Aorta (tissue), 5 donors: ENCODE data around the gene ETV6. TPM values are rescaled to one million over a fixed set of nuclear protein-coding genes. Genes with fewer than 3 reads are reported as not detected.

Experiments
- ATAC-seq: fragments of 200-7000 bp; cut with Tn5 transposase; one replicate; pipeline ENCODE4 v1.9.1; 2022; ENCODE audit warnings: moderate library complexity; ENCODE audit not compliant: low FRiP score
- DNase-seq, 2 donors: peaks; one replicate each; pipeline ENCODE4 v3.0.0-alpha.2; 2020
- H3K27ac ChIP-seq, 2 donors: one replicate each; pipeline ENCODE4 v1.5.1; 2013; ENCODE audit warnings: low read length in 2 of 2, mild to moderate bottlenecking in 2 of 2, moderate library complexity in 2 of 2, control low read depth in 1 of 2, inconsistent platforms in 1 of 2, low read depth in 1 of 2
- H3K27me3 ChIP-seq, 2 donors: one replicate each; pipeline ENCODE4 v1.6.1; 2013; ENCODE audit warnings: control low read depth in 1 of 2, low read length in 1 of 2, mild to moderate bottlenecking in 1 of 2, moderate library complexity in 1 of 2; ENCODE audit not compliant: insufficient read depth in 2 of 2, control insufficient read depth in 1 of 2
- H3K36me3 ChIP-seq, 2 donors: one replicate each; pipeline ENCODE4 v1.6.1; 2013; ENCODE audit warnings: control low read depth in 1 of 2, low read length in 1 of 2, mild to moderate bottlenecking in 1 of 2; ENCODE audit not compliant: insufficient read depth in 2 of 2, control insufficient read depth in 1 of 2
- H3K4me1 ChIP-seq, 2 donors: one replicate each; pipeline ENCODE4 v1.6.1; 2013; ENCODE audit warnings: low read length in 2 of 2, control low read depth in 1 of 2, mild to moderate bottlenecking in 1 of 2, moderate library complexity in 1 of 2; ENCODE audit not compliant: insufficient read depth in 2 of 2, control insufficient read depth in 1 of 2
- H3K4me3 ChIP-seq, 2 donors: one replicate each; pipeline ENCODE4 v1.5.1; 2013; ENCODE audit warnings: low read length in 2 of 2, control low read depth in 1 of 2, mild to moderate bottlenecking in 1 of 2
- H3K9me3 ChIP-seq: one replicate; pipeline ENCODE4 v1.6.1; 2013; ENCODE audit warnings: mild to moderate bottlenecking, low read length; ENCODE audit not compliant: control insufficient read depth
- WGBS, 2 donors: extraction: QIAGEN DNeasy Blood & Tissue Kit; methylation state at CpG; one replicate each; pipeline ENCODE4 v1.1.7; 2013; 5-methylcytosine and 5-hydroxymethylcytosine counted together
- intact Hi-C, 2 donors: fragments of 100-400 bp; cut with DNase I; formaldehyde crosslinking; loops; one replicate each; pipeline versions ENCODE4 v1.14.2 to v1.15.0; 2022
- polyA plus RNA-seq, 2 donors: library from polyadenylated mRNA; stranded (reverse); fragments of 200-250 nt; gene quantifications; one replicate each; pipeline ENCODE4 v1.2.3, GENCODE V29; 2013
- total RNA-seq, 2 donors: library from RNA; stranded (reverse); fragmentation: NEBNext Ultra II Directional; extraction: Animal tissue kit (Norgen Biotek cat#: 25700); gene quantifications; one replicate each; pipeline ENCODE4 v1.2.1, GENCODE V29; 2021
- donor health status: healthy with polysubstance abuse.
- donor health status: Bipolar disorder and iron deficiency.
- donor health status: DM: no; HTN: no; CAD: no.
- donor health status: DM: no; HTN: no; CAD: no.
- donor health status: DM: yes; HTN: yes; CAD: no.

ETV6 gene
- total and polyA plus RNA-seq, 4 donors = 6.9 to 113 (median 46.7) TPM

GRCh38 chr12:11635341-11635740, 14.1 kb upstream of the ETV6 start:
- Histone ChIP-seq H3K36me3 (no peaks in the 10 kb centered on the region), H3K27ac (no peak overlapping the region), H3K9me3 (no peaks in the 10 kb centered on the region), H3K4me1 (no peaks in the 10 kb centered on the region), H3K4me3 (no peak overlapping the region), H3K27me3 (no peaks in the 10 kb centered on the region)
- DNase-seq = no peak
- 93 to 98% methylated on average over 2 of the region's 2 CpGs for WGBS, 2 donors
- ATAC-seq = no peak
- intact Hi-C loops = no loop called here

DNA sequence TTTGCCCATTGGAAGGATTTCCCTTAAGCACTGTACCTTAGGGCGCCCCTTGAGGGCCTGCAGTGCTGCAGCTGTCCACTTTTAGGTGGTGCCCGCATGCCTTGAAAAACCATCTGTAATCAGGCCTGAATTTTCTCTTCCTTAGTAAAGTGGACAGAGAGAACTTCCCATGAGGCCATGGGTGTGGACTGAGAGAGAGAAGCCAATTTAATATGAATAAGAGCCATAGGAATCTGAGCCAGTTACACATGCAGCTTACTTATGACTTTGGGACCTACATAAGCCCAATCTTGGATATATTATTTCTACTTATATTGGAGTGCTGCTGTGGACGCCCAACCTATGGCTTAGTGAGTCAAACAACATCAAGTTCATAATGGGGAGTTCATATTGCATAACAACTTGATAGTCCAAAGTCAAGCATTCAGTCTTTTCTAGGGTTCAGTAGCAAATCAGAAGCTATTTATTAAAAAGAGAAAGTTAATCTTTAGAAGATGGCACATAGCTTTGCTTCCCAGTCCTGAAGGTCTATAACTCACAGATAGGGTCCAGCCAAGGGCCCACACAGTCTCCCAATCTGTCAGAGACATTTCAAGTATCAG, 11.1 kb upstream of the ETV6 start:
- no peak for DNase-seq
- Histone ChIP-seq H3K4me1 (no peaks in the 10 kb centered on the region), H3K27ac (no peak overlapping the region), H3K27me3 (no peaks in the 10 kb centered on the region), H3K4me3 (no peak overlapping the region), H3K36me3 (no peaks in the 10 kb centered on the region), H3K9me3 (no peaks in the 10 kb centered on the region)
- 90 to 95% methylated on average over 3 of the region's 3 CpGs for WGBS, 2 donors
- ATAC-seq = no peak
- intact Hi-C loops = no loop called here

DNA sequence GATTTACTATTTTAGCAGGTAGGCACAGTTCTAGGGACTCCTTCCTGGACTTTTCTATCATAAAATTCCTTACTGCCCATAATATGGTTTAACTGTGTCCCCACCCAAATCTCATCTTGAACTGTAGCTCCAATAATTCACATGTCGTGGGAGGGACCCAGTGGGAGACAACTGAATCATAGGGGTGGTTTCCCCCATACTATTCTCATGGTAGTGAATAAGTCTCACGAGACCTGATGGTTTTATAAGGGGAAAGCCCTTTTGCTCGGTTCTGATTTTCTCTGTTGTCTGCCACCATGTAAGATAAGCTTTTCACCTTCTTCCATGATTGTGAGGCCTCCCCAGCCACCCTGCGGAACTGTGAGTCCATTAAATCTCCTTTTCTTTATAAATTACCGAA, 10.0 kb upstream of the ETV6 start:
- Histone ChIP-seq H3K4me1 (no peaks in the 10 kb centered on the region), H3K27ac (no peak overlapping the region), H3K4me3 (no peak overlapping the region), H3K36me3 (no peaks in the 10 kb centered on the region), H3K9me3 (no peaks in the 10 kb centered on the region), H3K27me3 (no peaks in the 10 kb centered on the region)
- no peak for DNase-seq
- ATAC-seq = no peak
- 95% methylated on average over 5 of the region's 5 CpGs for WGBS, 2 donors
- intact Hi-C loops = no loop called here

- H3K4me1 ChIP-seq = no peaks in the 10 kb centered on the region
- 89 to 93% methylated on average over 2 of the region's 2 CpGs for WGBS, 2 donors
These were observed 8.0 kb upstream of the ETV6 start for GRCh38 chr12:11641522-11641921.

GRCh38 chr12:11642785-11643184, 6.7 kb upstream of the ETV6 start:
- Histone ChIP-seq H3K36me3 (no peaks in the 10 kb centered on the region), H3K27ac (no peak overlapping the region), H3K4me1 (no peaks in the 10 kb centered on the region), H3K4me3 (no peak overlapping the region), H3K27me3 (no peaks in the 10 kb centered on the region), H3K9me3 (no peaks in the 10 kb centered on the region)
- intact Hi-C loops = loop anchor here in 1 of 2 donors (10.0 kb wide), 1 partner anchor 252 kb away; no protein-coding TSS in a partner anchor
- no peak for ATAC-seq
- WGBS, 2 donors = 88% methylated on average over 1 of the region's 1 CpG
- DNase-seq = no peak

More at GRCh38 chr12:11641522-11641921, 8.0 kb upstream of the ETV6 start:
- intact Hi-C loops = loop anchor here in 1 of 2 donors (10.0 kb wide), 1 partner anchor 253 kb away; no protein-coding TSS in a partner anchor
- H3K4me3 ChIP-seq = no peak overlapping the region
- H3K36me3 ChIP-seq = no peaks in the 10 kb centered on the region
- H3K27ac ChIP-seq = no peak overlapping the region
- DNase-seq (no peak), ATAC-seq (no peak)
- no peaks in the 10 kb centered on the region for H3K9me3 ChIP-seq
- no peaks in the 10 kb centered on the region for H3K27me3 ChIP-seq

DNA sequence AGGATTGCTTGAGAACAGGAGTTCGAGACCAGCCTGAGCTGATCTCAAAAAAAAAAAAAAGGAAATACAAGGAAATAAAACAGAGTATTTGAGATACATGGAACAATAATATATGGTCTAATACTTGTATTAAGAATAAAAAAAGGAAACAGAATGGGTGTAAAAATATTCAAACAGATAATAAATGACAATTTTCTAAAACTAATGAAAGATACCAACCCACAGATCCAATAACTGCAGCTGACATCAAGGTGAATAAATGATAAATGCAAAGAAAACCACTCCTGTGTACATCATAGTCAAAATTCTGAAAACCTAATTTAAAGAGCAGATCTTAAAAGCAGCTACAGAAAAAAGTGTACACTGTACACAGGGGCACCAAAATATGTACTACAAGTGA, 4.1 kb upstream of the ETV6 start:
- H3K4me1 ChIP-seq = no peaks in the 10 kb centered on the region
- no peak overlapping the region for H3K27ac ChIP-seq
- no peak overlapping the region for H3K4me3 ChIP-seq
- no peaks in the 10 kb centered on the region for H3K36me3 ChIP-seq
- WGBS, 2 donors = 98 to 100% methylated on average over 1 of the region's 1 CpG
- no peak for ATAC-seq
- intact Hi-C loops = loop anchor here (5.0 to 10.0 kb wide), 2 partner anchors 249 to 387 kb away; no protein-coding TSS in a partner anchor
- H3K9me3 ChIP-seq = no peaks in the 10 kb centered on the region
- no peaks in the 10 kb centered on the region for H3K27me3 ChIP-seq
- DNase-seq = no peak

DNA sequence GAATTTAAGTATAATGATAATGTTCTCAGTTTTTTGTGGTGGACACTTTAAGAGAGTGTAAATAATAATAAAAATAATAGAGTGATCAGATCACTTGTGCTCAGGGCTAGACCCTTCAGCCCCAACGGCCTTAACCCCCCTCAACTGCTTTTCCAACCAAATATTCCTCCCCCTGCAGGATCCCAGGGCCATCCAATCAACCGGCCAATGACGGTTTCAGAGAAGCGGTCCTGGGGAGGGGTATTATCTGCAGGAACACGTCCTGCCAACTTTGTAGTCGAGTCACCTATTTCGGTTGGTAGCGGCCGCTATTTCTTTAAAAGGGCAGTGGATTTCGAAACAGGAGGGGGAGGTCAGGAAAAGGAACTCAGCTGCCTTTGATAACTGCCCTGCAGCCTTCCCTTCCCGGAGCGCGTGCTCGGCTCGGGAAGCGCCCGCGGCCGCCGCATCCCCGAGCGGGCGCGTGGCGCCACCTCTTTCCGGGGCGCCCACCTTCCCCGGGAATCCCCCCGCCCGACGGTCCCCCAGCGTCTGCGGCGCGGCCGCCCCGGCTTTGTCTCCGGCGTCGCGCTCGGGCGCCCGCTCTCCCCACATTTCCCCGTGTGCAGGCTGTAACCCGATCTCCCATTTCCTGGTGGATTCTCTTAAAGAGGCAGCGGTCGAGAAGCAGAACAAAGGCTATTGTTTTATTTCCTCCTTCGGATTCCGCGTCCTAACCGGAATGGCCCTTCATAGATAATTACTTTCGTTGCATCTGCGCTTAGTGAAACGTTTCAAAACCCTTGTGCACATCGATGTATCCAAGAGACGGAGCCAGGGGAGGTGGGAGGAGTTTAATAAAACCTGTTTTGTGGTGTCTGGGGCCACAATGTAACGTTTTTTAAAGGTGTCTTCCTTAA, 711 bp upstream of the ETV6 start:
- intact Hi-C loops = loop anchor here (1.0 to 10.0 kb wide), 3 partner anchors 68 to 384 kb away; no protein-coding TSS in a partner anchor
- peak overlapping the region; percentile 100 for H3K4me3 ChIP-seq
- ATAC-seq (peak; percentile 68), DNase-seq (peak; percentile 73 to 87)
- H3K36me3 ChIP-seq = no peaks in the 10 kb centered on the region
- 0% methylated on average over 57 to 58 of the region's 58 CpGs for WGBS, 2 donors
- peak overlapping the region; percentile 98 to 100 for H3K27ac ChIP-seq
- H3K4me1 ChIP-seq = peaks cover 0 to 2% of the 10 kb centered on the region in 2 donors
- H3K27me3 ChIP-seq = no peaks in the 10 kb centered on the region
- no peaks in the 10 kb centered on the region for H3K9me3 ChIP-seq

DNA sequence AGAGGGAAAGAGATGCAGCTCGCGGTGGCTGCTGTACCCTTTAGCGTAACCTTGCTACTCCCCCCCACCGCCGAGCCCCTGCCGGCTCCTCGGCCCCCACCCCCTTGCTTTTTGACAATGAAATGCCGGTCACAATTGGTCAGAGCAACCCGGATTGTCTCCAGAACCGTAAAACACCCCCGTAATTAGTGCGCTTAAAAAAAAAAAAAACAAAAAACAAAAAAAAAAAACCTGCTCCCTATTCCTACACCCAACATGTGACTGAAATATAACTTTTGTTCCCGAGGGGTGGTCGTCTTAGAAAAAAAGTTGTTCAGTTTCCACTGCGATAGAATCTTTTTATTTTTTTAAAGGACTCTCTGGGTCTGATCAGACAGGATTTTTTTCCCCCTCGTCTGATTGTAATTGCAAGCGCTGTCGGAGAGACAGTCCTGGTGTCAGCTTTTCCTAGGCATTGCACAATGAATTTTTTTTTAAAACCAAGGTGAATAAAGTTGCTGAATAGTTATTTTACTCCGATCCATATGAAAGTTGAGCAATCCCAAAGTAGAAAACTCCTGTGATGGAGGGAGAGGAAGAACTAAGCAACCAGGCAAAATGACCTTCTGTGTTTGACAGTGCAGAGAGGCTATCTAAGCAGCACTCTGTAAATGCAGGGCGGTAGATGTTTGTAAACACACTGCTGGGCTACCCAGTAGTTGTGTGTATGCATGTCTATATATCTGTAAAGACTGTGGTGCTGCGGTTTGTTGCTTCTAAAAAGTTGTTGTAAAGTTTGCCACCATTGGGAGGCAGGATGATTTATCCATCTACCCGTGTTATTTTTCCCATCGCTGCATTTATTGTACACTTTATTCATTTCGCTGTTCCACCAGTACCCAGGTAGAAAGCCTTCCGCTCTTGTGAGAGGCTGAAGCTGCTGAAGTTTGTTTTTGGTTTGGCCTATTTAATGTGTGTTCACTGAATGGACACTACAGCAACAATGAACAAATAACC, 1.1 kb downstream of the ETV6 start:
- H3K4me3 ChIP-seq = peak overlapping the region; percentile 100
- no peaks in the 10 kb centered on the region for H3K9me3 ChIP-seq
- H3K27me3 ChIP-seq = no peaks in the 10 kb centered on the region
- peaks cover 0 to 2% of the 10 kb centered on the region in 2 donors for H3K36me3 ChIP-seq
- no peak for ATAC-seq
- peak overlapping the region; percentile 64 to 85 for H3K27ac ChIP-seq
- peaks cover 3 to 11% of the 10 kb centered on the region in 2 donors for H3K4me1 ChIP-seq
- WGBS, 2 donors = 0% methylated on average over 25 of the region's 25 CpGs
- intact Hi-C loops = loop anchor here (2.0 to 10.0 kb wide), 4 partner anchors 104 to 234 kb away; no protein-coding TSS in a partner anchor
- peak in 1 of 2 donors; percentile 59 for DNase-seq
